H1 (cell line): ENCODE results near the gene P2RY1. TPM values are rescaled to one million over a fixed set of nuclear protein-coding genes. Genes with fewer than 3 reads are reported as not detected.

Experiments
- CTCF ChIA-PET: fragments of 300-600 bp; sonication (Branson Sonifier 250); formaldehyde crosslinking; loops from one replicate; lab custom pipeline; 2021; ENCODE audit not compliant: partially characterized antibody; lab: Charles Lee
- POLR2A ChIA-PET: fragments of 300-600 bp; sonication (Branson Sonifier 250); formaldehyde crosslinking; loops from one replicate; lab custom pipeline; 2021; ENCODE audit warnings: inconsistent platforms; ENCODE audit not compliant: partially characterized antibody; lab: Charles Lee
- DNase-seq, 2 experiments: peaks; one replicate each; pipeline versions ENCODE4 v3.0.0 to v3.0.0-alpha.2; 2010 to 2022; ENCODE audit warnings: low spot score in 2 of 2, low read depth in 1 of 2, mixed read lengths in 1 of 2
- FAIRE-seq: peaks from 2 replicates; lab custom pipeline; 2011; peaks lifted over from hg19 to GRCh38; lab: Jason Lieb, UNC
- H2AFZ ChIP-seq: 2 replicates; pipeline ENCODE4 v1.8.1; 2012; ENCODE audit warnings: low read length, inconsistent platforms
- H2AK5ac ChIP-seq: 2 replicates; pipeline ENCODE4 v1.6.1; 2013; ENCODE audit warnings: low read depth, low read length
- H2BK120ac ChIP-seq: replicated peaks from 2 replicates; pipeline ENCODE3; 2013; ENCODE audit warnings: low read depth, low read length, inconsistent platforms
- H2BK12ac ChIP-seq: 2 replicates; pipeline ENCODE4 v1.6.1; 2013; ENCODE audit warnings: low read depth, low read length
- H2BK15ac ChIP-seq: 2 replicates; pipeline ENCODE4 v1.6.1; 2013; ENCODE audit warnings: low read length
- H2BK20ac ChIP-seq: 2 replicates; pipeline ENCODE4 v1.6.1; 2013; ENCODE audit warnings: low read length
- H2BK5ac ChIP-seq: 2 replicates; pipeline ENCODE4 v1.6.1; 2013; ENCODE audit warnings: low read depth, low read length
- H3K14ac ChIP-seq: 2 replicates; pipeline ENCODE4 v1.6.1; 2013; ENCODE audit warnings: inconsistent platforms; ENCODE audit not compliant: insufficient read length
- H3K18ac ChIP-seq: 2 replicates; pipeline ENCODE4 v1.6.1; 2013; ENCODE audit warnings: low read length; ENCODE audit errors: extremely low read depth
- H3K23ac ChIP-seq: 2 replicates; pipeline ENCODE4 v1.6.1; 2013; ENCODE audit warnings: inconsistent platforms; ENCODE audit not compliant: insufficient read length
- H3K23me2 ChIP-seq: 2 replicates; pipeline ENCODE4 v1.6.1; 2013; ENCODE audit warnings: low read depth, low read length
- H3K27ac ChIP-seq: 2 replicates; pipeline ENCODE4 v1.6.1; 2011; ENCODE audit warnings: low read depth, low read length, inconsistent platforms
- H3K27me3 ChIP-seq, 4 experiments: replicated peaks in 1 of 4; 1 replicate in 1 of 4; 2 replicates in 3 of 4; pipeline versions ENCODE4 v1.6.1 to v1.8.1; 2011 to 2013; ENCODE audit warnings: low read length in 3 of 4, mild to moderate bottlenecking in 3 of 4, inconsistent platforms in 2 of 4, mixed read lengths in 2 of 4, moderate library complexity in 1 of 4; ENCODE audit not compliant: control insufficient read depth in 3 of 4, insufficient read depth in 3 of 4; ENCODE audit errors: extremely low read depth in 1 of 4
- H3K36me3 ChIP-seq, 4 experiments: 2 replicates each; pipeline versions ENCODE4 v1.6.1 to v1.8.1; 2011 to 2013; ENCODE audit warnings: mild to moderate bottlenecking in 4 of 4, low read length in 3 of 4, moderate library complexity in 2 of 4, control low read depth in 1 of 4, inconsistent platforms in 1 of 4; ENCODE audit not compliant: insufficient read depth in 4 of 4, control insufficient read depth in 2 of 4
- H3K4ac ChIP-seq: replicated peaks from 2 replicates; pipeline ENCODE3; 2013; ENCODE audit warnings: low read length, low read depth, mixed read lengths, inconsistent platforms; ENCODE audit not compliant: insufficient read length
- H3K4me1 ChIP-seq, 4 experiments: replicated peaks in 1 of 4; 1 replicate in 1 of 4; 2 replicates in 3 of 4; pipeline versions ENCODE4 v1.6.1 to v1.8.1; 2011 to 2013; ENCODE audit warnings: low read length in 3 of 4, inconsistent platforms in 2 of 4, mixed read lengths in 1 of 4; ENCODE audit not compliant: insufficient read depth in 4 of 4, control insufficient read depth in 3 of 4
- H3K4me2 ChIP-seq, 2 experiments: 2 replicates each; pipeline versions ENCODE4 v1.6.1 to v1.8.1; 2011 to 2013; ENCODE audit warnings: low read depth in 2 of 2, low read length in 2 of 2, control low read depth in 1 of 2, inconsistent platforms in 1 of 2, mild to moderate bottlenecking in 1 of 2; ENCODE audit not compliant: insufficient read depth in 1 of 2
- H3K4me3 ChIP-seq, 4 experiments: fragments of 200-600, 300-600 bp in 1 of 4; sonication (generic), shearing (Covaris generic), sonication (Bioruptor Twin) in 1 of 4; 2 replicates each; pipeline versions ENCODE4 v1.5.1 to v1.8.1; 2011 to 2016; ENCODE audit warnings: low read length in 4 of 4, low read depth in 3 of 4, control low read depth in 2 of 4, inconsistent platforms in 2 of 4, mild to moderate bottlenecking in 2 of 4, mixed read lengths in 1 of 4, moderate library complexity in 1 of 4; ENCODE audit not compliant: insufficient read depth in 2 of 4; ENCODE audit errors: extremely low read depth in 1 of 4
- H3K56ac ChIP-seq: replicated peaks from 2 replicates; pipeline ENCODE3; 2013; ENCODE audit warnings: low read depth, mild to moderate bottlenecking, mixed read lengths, low read length, inconsistent platforms; ENCODE audit not compliant: insufficient read length
- H3K79me1 ChIP-seq: 2 replicates; pipeline ENCODE4 v1.6.1; 2013; ENCODE audit warnings: low read depth, low read length, control low read depth
- H3K79me2 ChIP-seq, 2 experiments: 2 replicates each; pipeline versions ENCODE4 v1.6.1 to v1.8.1; 2012 to 2013; ENCODE audit warnings: low read length in 2 of 2, mild to moderate bottlenecking in 2 of 2, inconsistent platforms in 1 of 2; ENCODE audit not compliant: insufficient read depth in 2 of 2, control insufficient read depth in 1 of 2
- H3K9ac ChIP-seq, 4 experiments: replicated peaks in 1 of 4; 1 replicate in 1 of 4; 2 replicates in 3 of 4; pipeline versions ENCODE4 v1.6.1 to v1.8.1; 2011 to 2013; ENCODE audit warnings: low read depth in 3 of 4, low read length in 3 of 4, control low read depth in 2 of 4, mild to moderate bottlenecking in 2 of 4, moderate library complexity in 2 of 4, inconsistent platforms in 1 of 4; ENCODE audit errors: extremely low read depth in 1 of 4
- H3K9me3 ChIP-seq, 2 experiments: 2 replicates each; pipeline versions ENCODE4 v1.6.1 to v1.8.1; 2012 to 2013; ENCODE audit warnings: mild to moderate bottlenecking in 2 of 2, moderate library complexity in 2 of 2, control low read depth in 1 of 2, inconsistent platforms in 1 of 2, low read depth in 1 of 2, low read length in 1 of 2, mixed read lengths in 1 of 2; ENCODE audit not compliant: insufficient read depth in 2 of 2
- H4K20me1 ChIP-seq, 2 experiments: replicated peaks in 1 of 2; 2 replicates each; pipeline versions ENCODE3 to v1.8.1; 2011 to 2013; ENCODE audit warnings: inconsistent platforms in 2 of 2, low read length in 2 of 2, mild to moderate bottlenecking in 1 of 2; ENCODE audit not compliant: insufficient read depth in 2 of 2, control insufficient read depth in 1 of 2
- H4K5ac ChIP-seq: 2 replicates; pipeline ENCODE4 v1.6.1; 2013; ENCODE audit warnings: low read length, low read depth, mixed read lengths, inconsistent platforms; ENCODE audit not compliant: insufficient read length
- H4K8ac ChIP-seq: 2 replicates; pipeline ENCODE4 v1.8.0; 2013; ENCODE audit warnings: mild to moderate bottlenecking, moderate library complexity, low read length, inconsistent platforms; ENCODE audit not compliant: insufficient read depth; ENCODE audit errors: extremely low read depth
- H4K91ac ChIP-seq: replicated peaks from 2 replicates; pipeline ENCODE3; 2013; ENCODE audit warnings: low read length, mixed read lengths, inconsistent platforms; ENCODE audit not compliant: insufficient read length
- CBX5 ChIP-seq: fragments of 300-800, 300-1000 bp; sonication (generic); IDR thresholded peaks from 2 replicates; pipeline ENCODE4 v1.7.1; 2016; ENCODE audit warnings: antibody characterized with exemption, low read length, low read depth
- KDM4A ChIP-seq: IDR thresholded peaks from one replicate; pipeline ENCODE4 v1.7.1; 2012; ENCODE audit warnings: low read depth, mild to moderate bottlenecking, moderate library complexity, low read length, inconsistent platforms; ENCODE audit not compliant: severe bottlenecking
- POLR2A ChIP-seq, 2 experiments: IDR thresholded peaks; 1 replicate in 1 of 2; 2 replicates in 1 of 2; pipeline ENCODE4 v1.6.1; 2011; ENCODE audit warnings: low read depth in 2 of 2, low read length in 2 of 2, mild to moderate bottlenecking in 2 of 2; ENCODE audit errors: control extremely low read depth in 1 of 2
- WGBS, 2 experiments: shearing (Covaris generic) in 1 of 2; methylation state at CpG; one replicate each; pipeline versions ENCODE4 v1.1.6 to v1.1.7; 2013 to 2015; ENCODE audit warnings: low lambda C conversion rate in 2 of 2, mixed read lengths in 2 of 2, inconsistent platforms in 1 of 2, low coverage in 1 of 2, missing lambda C conversion rate in 1 of 2; ENCODE audit not compliant: insufficient replicate concordance in 2 of 2, insufficient coverage in 1 of 2, insufficient read length in 1 of 2; ENCODE audit errors: extremely low coverage in 1 of 2, missing lambda C conversion rate in 1 of 2; 5-methylcytosine and 5-hydroxymethylcytosine counted together
- polyA plus RNA-seq, 7 experiments: library from polyadenylated mRNA; depleted of rRNA in 3 of 7; stranded (reverse) in 5 of 7; unstranded in 2 of 7; fragments of >200 nt in 5 of 7; fragments of 200-250 nt in 2 of 7; gene quantifications; 1 replicate in 5 of 7; 2 replicates in 1 of 7; 4 replicates in 1 of 7; pipeline versions ENCODE4 v1.2.1 to v1.2.3, GENCODE V29; 2011 to 2013; ENCODE audit warnings: missing spikeins in 2 of 7, mixed read lengths in 2 of 7
- total RNA-seq: library from RNA; stranded (reverse); fragmentation: NEBNext Ultra II Directional; extraction: Animal tissue kit (Norgen Biotek cat#: 25700); gene quantifications from 2 replicates; pipeline ENCODE4 v1.2.1, GENCODE V29; 2021

P2RY1 gene
- total and polyA plus RNA-seq, 2 of the 8 experiments (the other 6 are each of a cell fraction or from before 2014, with no cell fraction given) = 6.5 to 28.3 TPM

- no peak for DNase-seq
- peak overlapping the region; percentile 23 to 80 (median 70); a peak in 5 of 7 replicates for H3K9ac ChIP-seq
- TF ChIP-seq POLR2A (IDR thresholded peaks at IDR 0.05; ENCODE audit: control extremely low read depth in 1 of 2, low read depth in 2 of 2, low read length in 2 of 2) (peak in 1 of 2 experiments; percentile 5; a peak in 1 of 3 replicates), CBX5 (no peak), KDM4A (peak; percentile 80)
Observed at GRCh38 chr3:152835601-152836102, 721 bp downstream of the P2RY1 start.

More at GRCh38 chr3:152835601-152836102, 721 bp downstream of the P2RY1 start:
- H3K27ac ChIP-seq = no peak overlapping the region
- H4K8ac ChIP-seq = peak overlapping the region; percentile 93; the same call in 1 of the 2 replicates
- peak overlapping the region; percentile 83 for H3K56ac ChIP-seq
- peaks cover 8% of the 10 kb centered on the region for H3K23me2 ChIP-seq
- H2BK20ac ChIP-seq = no peak overlapping the region
- peak overlapping the region; percentile 75 to 80 for H3K4me2 ChIP-seq
- peak overlapping the region; percentile 72 to 86 (median 74) for H3K4me3 ChIP-seq
- peaks cover 0 to 5% (median 2%) of the 10 kb centered on the region in 4 experiments; a peak in 3 of 7 replicates for H3K4me1 ChIP-seq
- FAIRE-seq = no peak
- H3K79me1 ChIP-seq = no peaks in the 10 kb centered on the region
- H3K27me3 ChIP-seq = peaks cover 0 to 11% (median 5%) of the 10 kb centered on the region in 4 experiments; a peak in 5 of 7 replicates
- CTCF ChIA-PET = interaction anchor here (0.8 to 1.9 kb wide), 11 partner anchors 10 to 327 kb away, joined by 3 to 6 read pairs (median 4); no protein-coding TSS in a partner anchor
- no peak overlapping the region for H2AK5ac ChIP-seq
- H3K23ac ChIP-seq = no peak overlapping the region
- peak overlapping the region; percentile 31; the same call in 1 of the 2 replicates for H2BK12ac ChIP-seq
- POLR2A ChIA-PET = interaction anchor here (0.8 to 2.4 kb wide), 5 partner anchors 8 to 226 kb away, joined by 3 to 10 read pairs (median 3); no protein-coding TSS in a partner anchor
- no peak overlapping the region for H2BK5ac ChIP-seq
- H4K5ac ChIP-seq = no peak overlapping the region
- H4K91ac ChIP-seq = no peak overlapping the region
- H2AFZ ChIP-seq = 0 out of 2 replicates have a peak overlapping the region, but pooled peaks have one; percentile 45
- H4K20me1 ChIP-seq = peaks cover 3 to 8% of the 10 kb centered on the region in 2 experiments
- WGBS, 2 experiments = 4% methylated on average over 34 of the region's 47 CpGs; no CpG with 5 or more reads in 1 of the 2 experiments
- no peak overlapping the region for H2BK120ac ChIP-seq
- peak overlapping the region; percentile 95; the same call in 1 of the 2 replicates for H3K18ac ChIP-seq
- no peak overlapping the region for H3K4ac ChIP-seq
- H2BK15ac ChIP-seq = no peak overlapping the region
- H3K9me3 ChIP-seq = no peaks in the 10 kb centered on the region
- no peak overlapping the region for H3K14ac ChIP-seq
- H3K79me2 ChIP-seq = peaks cover 0 to 45% of the 10 kb centered on the region in 2 experiments; a peak in 3 of 4 replicates
- no peaks in the 10 kb centered on the region for H3K36me3 ChIP-seq
